Peyer's patch (tissue), 4 donors: ENCODE data around the gene TRMT112. TPM values are rescaled to one million over a fixed set of nuclear protein-coding genes. Genes with fewer than 3 reads are reported as not detected.

Experiments used
- DNase-seq, 3 donors: peaks; one replicate each; pipeline ENCODE4 v3.0.0-alpha.2; 2017 to 2019
- H3K27ac ChIP-seq, 4 donors: fragments of 200-600 bp; sonication (generic); one replicate each; pipeline ENCODE4 v1.5.1; 2016 to 2019
- H3K27me3 ChIP-seq, 2 donors: fragments of 200-600 bp; sonication (generic); one replicate each; pipeline ENCODE4 v1.5.1; 2019
- H3K36me3 ChIP-seq, 3 donors: fragments of 200-600 bp; sonication (generic); one replicate each; pipeline ENCODE4 v1.5.1; 2016 to 2019
- H3K4me1 ChIP-seq, 4 donors: fragments of 200-600 bp; sonication (generic); one replicate each; pipeline ENCODE4 v1.5.1; 2016 to 2019
- H3K4me3 ChIP-seq, 4 donors: fragments of 200-600 bp; sonication (generic); 1 replicate in 3 of 4; 2 replicates in 1 of 4; pipeline ENCODE4 v1.5.1; 2016 to 2019; ENCODE audit warnings: mild to moderate bottlenecking in 1 of 4
- H3K9me3 ChIP-seq, 4 donors: fragments of 200-600 bp; sonication (generic); one replicate each; pipeline ENCODE4 v1.5.1; 2016 to 2019; ENCODE audit warnings: mild to moderate bottlenecking in 1 of 4
- POLR2A ChIP-seq, 2 donors: fragments of 450-650 bp; IDR thresholded peaks; one replicate each; pipeline ENCODE4 v1.5.1; 2017; ENCODE audit warnings: antibody characterized with exemption in 2 of 2, mild to moderate bottlenecking in 2 of 2, moderate library complexity in 2 of 2
- total RNA-seq, 4 donors: library from RNA; depleted of rRNA; stranded (reverse); fragments of >200 nt; gene quantifications; one replicate each; pipeline ENCODE4 v1.1.0, GENCODE V29; 2016
- TF ChIP-seq, protein P1 (sequence below), 6 experiments: fragments of 450-650 bp in 4 of 6; fragments of 200-600 bp in 2 of 6; sonication (generic) in 1 of 6; IDR thresholded peaks; one replicate each; pipeline ENCODE4 v1.5.1; 2017 to 2019; ENCODE audit warnings: antibody characterized with exemption in 6 of 6, mild to moderate bottlenecking in 3 of 6, moderate library complexity in 1 of 6

TRMT112 gene
- total RNA-seq, 4 donors from 2014 or later = 55.3 to 163 (median 63.1) TPM

DNA sequence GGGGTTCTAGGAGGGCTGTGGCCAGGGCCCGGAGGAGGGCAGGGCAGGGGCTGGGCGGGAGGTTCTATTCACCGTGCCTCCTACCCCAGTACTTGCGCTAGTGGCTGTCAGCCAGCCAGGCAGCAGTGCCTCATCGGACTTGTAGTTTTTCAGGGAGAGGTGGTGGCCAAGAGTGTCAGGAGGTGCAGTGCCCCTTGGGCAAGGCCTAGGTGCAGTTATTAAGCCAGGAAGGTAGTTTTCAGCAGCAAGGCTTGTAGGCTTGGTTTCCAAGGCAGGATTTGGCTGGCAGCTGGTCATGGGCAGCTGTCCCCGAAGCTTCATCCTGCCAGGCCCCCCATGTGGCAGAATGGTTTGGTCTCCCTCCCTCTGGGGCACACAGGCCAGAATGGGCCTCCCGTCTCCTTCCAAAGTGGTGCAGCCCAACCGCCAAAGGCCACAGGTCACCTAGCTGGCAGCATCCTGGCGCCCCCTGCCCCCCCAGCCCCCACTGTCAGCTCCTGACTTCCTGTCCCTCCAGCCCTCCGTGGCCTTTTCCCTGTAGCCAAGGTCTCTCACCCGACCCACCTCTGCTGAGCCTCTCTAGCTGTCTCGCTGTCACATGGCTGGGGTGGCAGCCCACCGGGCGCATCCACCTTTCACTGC, 31.1 kb upstream of the TRMT112 start:
- DNase-seq = peak in 1 of 3 donors; percentile 49
- TF ChIP-seq, protein P1, sequence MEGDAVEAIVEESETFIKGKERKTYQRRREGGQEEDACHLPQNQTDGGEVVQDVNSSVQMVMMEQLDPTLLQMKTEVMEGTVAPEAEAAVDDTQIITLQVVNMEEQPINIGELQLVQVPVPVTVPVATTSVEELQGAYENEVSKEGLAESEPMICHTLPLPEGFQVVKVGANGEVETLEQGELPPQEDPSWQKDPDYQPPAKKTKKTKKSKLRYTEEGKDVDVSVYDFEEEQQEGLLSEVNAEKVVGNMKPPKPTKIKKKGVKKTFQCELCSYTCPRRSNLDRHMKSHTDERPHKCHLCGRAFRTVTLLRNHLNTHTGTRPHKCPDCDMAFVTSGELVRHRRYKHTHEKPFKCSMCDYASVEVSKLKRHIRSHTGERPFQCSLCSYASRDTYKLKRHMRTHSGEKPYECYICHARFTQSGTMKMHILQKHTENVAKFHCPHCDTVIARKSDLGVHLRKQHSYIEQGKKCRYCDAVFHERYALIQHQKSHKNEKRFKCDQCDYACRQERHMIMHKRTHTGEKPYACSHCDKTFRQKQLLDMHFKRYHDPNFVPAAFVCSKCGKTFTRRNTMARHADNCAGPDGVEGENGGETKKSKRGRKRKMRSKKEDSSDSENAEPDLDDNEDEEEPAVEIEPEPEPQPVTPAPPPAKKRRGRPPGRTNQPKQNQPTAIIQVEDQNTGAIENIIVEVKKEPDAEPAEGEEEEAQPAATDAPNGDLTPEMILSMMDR (IDR thresholded peaks at IDR 0.05) = no peak
- TF ChIP-seq POLR2A (IDR thresholded peaks at IDR 0.05) = no peak

DNA sequence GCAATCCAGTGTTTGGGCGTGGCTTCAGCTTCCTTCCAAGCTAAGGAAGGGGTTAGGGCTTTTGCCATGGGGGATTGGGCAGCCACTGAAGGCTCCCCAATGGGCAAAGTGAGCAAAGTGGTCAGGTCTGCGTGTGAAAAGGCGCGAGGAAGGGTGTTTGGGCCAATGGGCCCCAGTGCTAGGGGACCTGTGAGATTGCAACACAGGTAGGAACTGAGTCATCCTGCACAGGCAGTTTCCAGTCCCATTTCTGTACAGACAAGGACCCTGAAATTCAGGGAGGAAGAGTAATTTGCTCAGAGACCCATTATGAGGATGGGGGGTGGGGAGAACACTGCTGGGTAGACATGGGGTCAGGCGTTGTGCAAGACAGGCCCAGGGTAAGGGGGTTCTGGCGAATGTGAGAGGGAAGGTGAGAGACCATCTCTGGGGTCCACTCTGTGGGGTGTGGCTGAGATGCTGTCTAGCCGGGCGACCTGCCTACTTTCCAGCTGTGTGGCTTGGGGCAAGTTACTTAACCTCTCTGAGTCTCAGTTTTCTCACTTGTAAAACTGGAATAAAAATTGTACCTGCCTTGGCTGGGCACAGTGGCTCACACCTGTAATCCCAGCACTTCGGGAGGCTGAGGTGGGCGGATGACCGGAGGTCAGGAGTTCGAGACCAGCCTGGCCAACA, 30.0 kb upstream of the TRMT112 start:
- no peak for DNase-seq
- Histone ChIP-seq H3K4me1 (peaks cover 0 to 6% (median 1%) of the 10 kb centered on the region in 4 donors), H3K4me3 (no peak overlapping the region), H3K9me3 (no peaks in the 10 kb centered on the region), H3K36me3 (no peaks in the 10 kb centered on the region), H3K27ac (no peak overlapping the region), H3K27me3 (no peaks in the 10 kb centered on the region)
- TF ChIP-seq POLR2A (IDR thresholded peaks at IDR 0.05) = no peak
- TF ChIP-seq, protein P1 (IDR thresholded peaks at IDR 0.05) = no peak

More for the DNA sequence above, 31.1 kb upstream of the TRMT112 start:
- H3K4me1 ChIP-seq = no peaks in the 10 kb centered on the region
- no peaks in the 10 kb centered on the region for H3K27me3 ChIP-seq
- H3K36me3 ChIP-seq = no peaks in the 10 kb centered on the region
- H3K4me3 ChIP-seq = no peak overlapping the region
- no peak overlapping the region for H3K27ac ChIP-seq
- no peaks in the 10 kb centered on the region for H3K9me3 ChIP-seq

DNA sequence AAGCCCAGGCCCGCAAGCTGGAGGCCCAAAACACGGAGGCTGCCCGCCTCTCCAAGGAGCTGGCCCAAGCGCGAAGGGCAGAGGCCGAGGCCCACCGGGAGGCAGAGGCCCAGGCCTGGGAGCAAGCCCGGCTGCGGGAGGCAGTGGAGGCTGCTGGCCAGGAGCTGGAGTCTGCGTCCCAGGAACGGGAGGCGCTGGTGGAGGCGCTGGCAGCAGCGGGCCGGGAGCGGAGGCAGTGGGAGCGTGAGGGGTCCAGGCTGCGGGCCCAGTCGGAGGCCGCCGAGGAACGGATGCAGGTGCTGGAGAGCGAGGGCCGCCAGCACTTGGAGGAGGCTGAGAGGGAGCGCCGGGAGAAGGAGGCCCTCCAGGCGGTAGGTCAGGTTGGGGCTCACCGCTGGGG, 27.4 kb upstream of the TRMT112 start:
- Histone ChIP-seq H3K4me3 (no peak overlapping the region), H3K27ac (no peak overlapping the region), H3K36me3 (no peaks in the 10 kb centered on the region), H3K9me3 (no peaks in the 10 kb centered on the region), H3K4me1 (peaks cover 3 to 22% (median 9%) of the 10 kb centered on the region in 4 donors), H3K27me3 (no peaks in the 10 kb centered on the region)
- DNase-seq = peak in 1 of 3 donors; percentile 46
- no peak for TF ChIP-seq POLR2A (IDR thresholded peaks at IDR 0.05)
- TF ChIP-seq, protein P1 (IDR thresholded peaks at IDR 0.05) = no peak

DNA sequence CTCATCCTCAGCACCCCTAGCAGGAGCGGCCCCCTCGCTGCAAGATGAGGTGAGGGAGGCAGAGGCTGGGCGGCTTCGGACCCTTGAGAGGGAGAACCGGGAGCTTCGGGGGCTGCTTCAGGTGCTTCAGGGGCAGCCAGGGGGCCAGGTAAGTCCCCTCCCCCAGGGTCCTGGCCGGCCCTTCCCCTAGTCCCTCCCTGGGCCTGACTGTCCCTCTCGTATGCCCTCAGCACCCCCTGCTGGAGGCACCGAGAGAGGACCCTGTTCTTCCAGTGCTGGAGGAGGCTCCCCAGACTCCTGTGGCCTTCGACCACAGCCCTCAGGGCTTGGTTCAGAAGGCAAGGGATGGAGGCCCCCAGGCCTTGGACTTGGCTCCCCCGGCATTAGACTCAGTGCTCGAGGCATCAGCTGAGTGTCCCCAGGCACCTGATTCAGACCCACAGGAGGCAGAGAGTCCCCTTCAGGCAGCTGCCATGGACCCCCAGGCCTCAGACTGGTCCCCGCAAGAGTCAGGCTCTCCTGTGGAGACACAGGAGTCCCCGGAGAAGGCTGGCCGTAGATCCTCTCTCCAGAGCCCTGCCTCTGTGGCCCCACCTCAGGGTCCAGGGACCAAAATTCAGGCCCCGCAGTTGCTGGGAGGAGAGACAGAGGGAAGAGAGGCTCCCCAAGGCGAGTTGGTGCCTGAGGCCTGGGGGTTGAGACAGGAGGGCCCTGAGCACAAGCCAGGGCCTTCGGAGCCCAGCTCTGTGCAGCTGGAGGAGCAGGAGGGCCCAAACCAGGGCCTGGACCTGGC, 26.6 kb upstream of the TRMT112 start:
- no peak for TF ChIP-seq POLR2A (IDR thresholded peaks at IDR 0.05)
- TF ChIP-seq, protein P1 (IDR thresholded peaks at IDR 0.05) = peak in 4 of 6 experiments; percentile 6 to 50 (median 34)
- DNase-seq = peak in 1 of 3 donors; percentile 57
- H3K9me3 ChIP-seq = no peaks in the 10 kb centered on the region
- H3K36me3 ChIP-seq = no peaks in the 10 kb centered on the region
- no peak overlapping the region for H3K27ac ChIP-seq
- H3K4me3 ChIP-seq = no peak overlapping the region
- H3K4me1 ChIP-seq = peaks cover 3 to 26% (median 9%) of the 10 kb centered on the region in 4 donors
- no peaks in the 10 kb centered on the region for H3K27me3 ChIP-seq

DNA sequence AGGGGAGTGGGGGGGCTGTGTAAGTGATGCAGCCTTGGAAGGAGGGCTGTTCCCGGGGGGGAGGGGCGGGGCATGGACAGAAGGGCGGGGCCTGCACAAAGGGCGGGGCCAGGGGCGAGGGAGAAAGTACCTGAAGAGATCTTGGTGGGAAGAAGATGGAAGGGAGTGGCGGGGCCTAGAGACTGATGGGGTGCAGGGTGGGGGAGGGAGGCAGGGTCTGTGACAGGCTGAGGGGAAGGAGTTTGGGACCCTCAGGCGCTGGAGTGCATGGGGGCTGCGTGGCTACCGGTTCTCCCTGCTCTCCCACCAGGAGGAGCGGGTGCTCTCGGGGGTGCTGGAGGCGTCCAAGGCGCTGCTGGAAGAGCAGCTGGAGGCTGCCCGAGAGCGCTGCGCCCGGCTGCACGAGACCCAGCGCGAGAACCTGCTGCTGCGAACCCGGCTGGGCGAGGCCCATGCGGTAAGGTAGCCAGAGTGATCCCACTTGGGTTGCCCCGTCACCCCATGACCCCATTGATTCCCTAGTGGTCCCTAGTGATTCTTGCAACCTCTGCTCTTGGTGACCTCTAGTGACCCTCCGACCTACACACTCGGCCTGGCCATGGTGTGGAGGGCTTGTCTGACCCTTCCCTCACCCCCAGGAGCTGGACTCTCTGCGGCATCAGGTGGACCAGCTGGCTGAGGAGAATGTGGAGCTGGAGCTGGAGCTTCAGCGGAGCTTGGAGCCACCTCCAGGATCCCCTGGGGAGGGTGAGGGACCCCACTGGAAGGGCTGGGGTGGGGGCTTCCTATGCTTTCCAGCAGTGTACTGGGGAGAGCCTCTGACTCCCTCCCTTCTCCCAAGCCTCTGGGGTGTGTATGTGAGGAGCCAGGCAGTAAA, 25.7 kb upstream of the TRMT112 start:
- Histone ChIP-seq H3K27me3 (no peaks in the 10 kb centered on the region), H3K27ac (peak overlapping the region in 3 of 4 donors; percentile 58 to 62 (median 62)), H3K4me1 (peaks cover 3 to 26% (median 9%) of the 10 kb centered on the region in 4 donors), H3K9me3 (no peaks in the 10 kb centered on the region), H3K36me3 (no peaks in the 10 kb centered on the region), H3K4me3 (peak overlapping the region; percentile 18 to 47 (median 40))
- no peak for TF ChIP-seq POLR2A (IDR thresholded peaks at IDR 0.05)
- TF ChIP-seq, protein P1 (IDR thresholded peaks at IDR 0.05) = no peak
- peak in 2 of 3 donors; percentile 34 to 44 for DNase-seq
